Activated naive CD4-positive, alpha-beta T cell treated with anti-CD3 and anti-CD28 coated beads, Interleukin-2, amount 50 U/mL, for 72 hours (primary cell): Measurements from ENCODE around the gene B4GALNT1. TPM values are rescaled to one million over a fixed set of nuclear protein-coding genes. Genes with fewer than 3 reads are reported as not detected.

Source experiments
- total RNA-seq, 2 donors: library from RNA; stranded (reverse); gene quantifications; one replicate each; pipeline ENCODE4 v1.2.3, GENCODE V29; 2022

Gene B4GALNT1
- total RNA-seq, 2 donors from 2014 or later, result 2.6 to 3.2 TPM

Other genes starting within 250 kb of the B4GALNT1 start
- 10 to 100 TPM; 36.3 to 57.1 TPM for gene R3HDM2, start 202.2 kb downstream of the B4GALNT1 start, total RNA-seq
- not detected for gene INHBC, start 198.4 kb downstream of the B4GALNT1 start, total RNA-seq
- gene INHBE, start 177.9 kb downstream of the B4GALNT1 start, total RNA-seq, result under 1 TPM; 0.18 to 0.23 TPM
- gene GLI1, start 173.4 kb downstream of the B4GALNT1 start, total RNA-seq, result under 1 TPM in 1 of 2 donors, not detected in 1; 0.49 TPM
- 100 to 1,000 TPM; 151 to 195 TPM for gene ARHGAP9, start 153.3 kb downstream of the B4GALNT1 start, total RNA-seq
- gene MARS1, start 145.1 kb downstream of the B4GALNT1 start, total RNA-seq, result 100 to 1,000 TPM; 267 to 292 TPM
- 10 to 100 TPM; 24.9 to 79.8 TPM for gene DDIT3, start 112.7 kb downstream of the B4GALNT1 start, total RNA-seq
- 10 to 100 TPM; 66.4 to 77.5 TPM for gene MBD6, start 110.4 kb downstream of the B4GALNT1 start, total RNA-seq
- gene DCTN2, start 86.0 kb downstream of the B4GALNT1 start, total RNA-seq, result 100 to 1,000 TPM in 1 of 2 donors, 10 to 100 TPM in 1; 77.1 to 122 TPM
- gene KIF5A, start 83.2 kb downstream of the B4GALNT1 start, total RNA-seq, result 1 to 10 TPM in 1 of 2 donors, under 1 TPM in 1; 0.75 to 3.4 TPM
- gene PIP4K2C, start 42.0 kb downstream of the B4GALNT1 start, total RNA-seq, result 10 to 100 TPM; 13.8 to 43.7 TPM
- gene DTX3, start 28.4 kb downstream of the B4GALNT1 start, total RNA-seq, result 10 to 100 TPM; 14.5 to 33.5 TPM
- 1 to 10 TPM in 1 of 2 donors, under 1 TPM in 1; 0.68 to 4.8 TPM for gene ARHGEF25, start 21.8 kb downstream of the B4GALNT1 start, total RNA-seq
- gene OS9, start 60.9 kb upstream of the B4GALNT1 start, total RNA-seq, result 100 to 1,000 TPM in 1 of 2 donors, 10 to 100 TPM in 1; 87.1 to 116 TPM
- gene AGAP2, start 105.5 kb upstream of the B4GALNT1 start, total RNA-seq, result 10 to 100 TPM; 28.9 to 38.4 TPM
- gene TSPAN31, start 111.8 kb upstream of the B4GALNT1 start, total RNA-seq, result 10 to 100 TPM in 1 of 2 donors, 1 to 10 TPM in 1; 9.7 to 15.1 TPM
- 100 to 1,000 TPM; 183 to 191 TPM for gene CDK4, start 119.1 kb upstream of the B4GALNT1 start, total RNA-seq
- gene MARCHF9, start 121.9 kb upstream of the B4GALNT1 start, total RNA-seq, result 10 to 100 TPM; 17.4 to 26.4 TPM
- gene CYP27B1, start 133.9 kb upstream of the B4GALNT1 start, total RNA-seq, result 10 to 100 TPM in 1 of 2 donors, 1 to 10 TPM in 1; 7.6 to 14.7 TPM
- 10 to 100 TPM; 21.3 to 28.5 TPM for gene METTL1, start 138.9 kb upstream of the B4GALNT1 start, total RNA-seq
- 1 to 10 TPM; 3.1 to 3.6 TPM for gene EEF1AKMT3, start 139.4 kb upstream of the B4GALNT1 start, total RNA-seq
- 10 to 100 TPM; 35.9 to 50.2 TPM for gene TSFM, start 149.6 kb upstream of the B4GALNT1 start, total RNA-seq
- gene AVIL, start 185.5 kb upstream of the B4GALNT1 start, total RNA-seq, result 1 to 10 TPM in 1 of 2 donors, under 1 TPM in 1; 0.23 to 3.1 TPM
- gene CTDSP2, start 213.5 kb upstream of the B4GALNT1 start, total RNA-seq, result 100 to 1,000 TPM in 1 of 2 donors, 10 to 100 TPM in 1; 76.3 to 103 TPM